OCI-LY1 (cell line): ENCODE measurements around the gene CD79A.

Experiments used
- H2AFZ ChIP-seq: fragments of 200-600 bp; sonication (generic), shearing (Covaris generic); 2 replicates; pipeline ENCODE4 v1.6.0; 2014; ENCODE audit warnings: antibody characterized with exemption, mild to moderate bottlenecking, low read length
- H3F3A ChIP-seq: fragments of 200-600 bp; sonication (generic), shearing (Covaris generic); 2 replicates; pipeline ENCODE4 v1.6.0; 2014; ENCODE audit warnings: mild to moderate bottlenecking, antibody characterized with exemption, low read length, moderate library complexity; ENCODE audit not compliant: insufficient read depth
- H3K27ac ChIP-seq: fragments of 200-600 bp; sonication (generic); 2 replicates; pipeline ENCODE4 v1.5.1; 2014; ENCODE audit warnings: low read length, mixed run types, mild to moderate bottlenecking, low read depth; ENCODE audit not compliant: poor library complexity, severe bottlenecking
- H3K27me3 ChIP-seq: fragments of 200-600 bp; sonication (generic); 2 replicates; pipeline ENCODE4 v1.6.0; 2014; ENCODE audit warnings: antibody characterized with exemption, mild to moderate bottlenecking, low read length, moderate library complexity; ENCODE audit not compliant: insufficient read depth
- H3K36me3 ChIP-seq: fragments of 200-600 bp; sonication (generic); 2 replicates; pipeline ENCODE4 v1.6.1; 2014; ENCODE audit warnings: mild to moderate bottlenecking, antibody characterized with exemption, low read length, moderate library complexity, mixed read lengths; ENCODE audit not compliant: insufficient read depth
- H3K4me1 ChIP-seq: fragments of 200-600 bp; sonication (generic); 2 replicates; pipeline ENCODE4 v1.5.1; 2014; ENCODE audit warnings: mild to moderate bottlenecking, low read length, moderate library complexity; ENCODE audit not compliant: insufficient read depth, severe bottlenecking
- H3K4me2 ChIP-seq: fragments of 200-600 bp; sonication (generic), shearing (Covaris generic); 2 replicates; pipeline ENCODE4 v1.6.1; 2014; ENCODE audit warnings: low read length
- H3K4me3 ChIP-seq: fragments of 200-600 bp; sonication (generic); 2 replicates; pipeline ENCODE4 v1.5.1; 2014; ENCODE audit warnings: low read length, low read depth, mild to moderate bottlenecking, mixed read lengths; ENCODE audit not compliant: poor library complexity, severe bottlenecking
- H3K79me2 ChIP-seq: fragments of 200-600 bp; shearing (Covaris generic); 2 replicates; pipeline ENCODE4 v1.6.1; 2016; ENCODE audit warnings: mixed run types, low read length, mixed read lengths; ENCODE audit not compliant: insufficient read depth
- H3K9ac ChIP-seq: fragments of 200-600 bp; sonication (generic), shearing (Covaris generic); 2 replicates; pipeline ENCODE4 v1.6.1; 2014; ENCODE audit warnings: mild to moderate bottlenecking, low read length, mixed read lengths
- H3K9me2 ChIP-seq: fragments of 200-600 bp; sonication (generic), shearing (Covaris generic); 2 replicates; pipeline ENCODE4 v1.6.1; 2014; ENCODE audit warnings: low read depth, mild to moderate bottlenecking, low read length, mixed read lengths
- H3K9me3 ChIP-seq: fragments of 200-600 bp; shearing (Covaris generic); 2 replicates; pipeline ENCODE4 v1.6.1; 2014; ENCODE audit warnings: low read length, mixed read lengths
- H4K20me1 ChIP-seq: fragments of 200-600 bp; sonication (generic), shearing (Covaris generic); 2 replicates; pipeline ENCODE4 v1.6.0; 2016; ENCODE audit warnings: mild to moderate bottlenecking, low read length; ENCODE audit not compliant: insufficient read depth
- CTCF ChIP-seq: fragments of 200-600 bp; sonication (generic), shearing (Covaris generic); IDR thresholded peaks from 2 replicates; pipeline ENCODE4 v1.5.1; 2017; ENCODE audit warnings: mild to moderate bottlenecking, antibody characterized with exemption, low read length, moderate library complexity, mixed read lengths
- EZH2 ChIP-seq: fragments of 200-600 bp; sonication (generic), shearing (Covaris generic); IDR thresholded peaks from 2 replicates; pipeline ENCODE4 v1.8.0; 2017; ENCODE audit warnings: borderline replicate concordance, mixed run types, mild to moderate bottlenecking, antibody characterized with exemption, low read length, moderate library complexity, mixed read lengths

CD79A gene

GRCh38 chr19:41850381-41850780 lies 26.7 kb upstream of the CD79A start:
- Histone ChIP-seq H2AFZ (no peak overlapping the region), H3K9ac (no peak overlapping the region), H3F3A (no peaks in the 10 kb centered on the region), H3K4me2 (no peak overlapping the region), H3K9me2 (no peaks in the 10 kb centered on the region), H3K4me1 (no peaks in the 10 kb centered on the region), H3K4me3 (no peak overlapping the region), H3K27me3 (no peaks in the 10 kb centered on the region; the same call in 1 of the 2 replicates), H3K36me3 (no peaks in the 10 kb centered on the region), H3K79me2 (no peaks in the 10 kb centered on the region), H3K27ac (no peak overlapping the region), H4K20me1 (no peaks in the 10 kb centered on the region), H3K9me3 (no peaks in the 10 kb centered on the region)
- no peak for TF ChIP-seq EZH2
- TF ChIP-seq CTCF, result no peak

- TF ChIP-seq EZH2 (no peak), CTCF (no peak)
- Histone ChIP-seq H3K4me3 (no peak overlapping the region), H3K4me2 (no peak overlapping the region), H3F3A (no peaks in the 10 kb centered on the region), H4K20me1 (no peaks in the 10 kb centered on the region), H3K27me3 (no peaks in the 10 kb centered on the region; the same call in 1 of the 2 replicates), H3K9ac (no peak overlapping the region), H3K36me3 (no peaks in the 10 kb centered on the region), H3K4me1 (no peaks in the 10 kb centered on the region), H2AFZ (no peak overlapping the region), H3K9me3 (no peaks in the 10 kb centered on the region), H3K9me2 (no peaks in the 10 kb centered on the region), H3K79me2 (no peaks in the 10 kb centered on the region), H3K27ac (no peak overlapping the region)
Measured at GRCh38 chr19:41851456-41851855, 25.6 kb upstream of the CD79A start.

GRCh38 chr19:41853344-41853743 lies 23.7 kb upstream of the CD79A start:
- H2AFZ ChIP-seq, result no peak overlapping the region
- no peaks in the 10 kb centered on the region; the same call in 1 of the 2 replicates for H3K27me3 ChIP-seq
- no peaks in the 10 kb centered on the region for H3K4me1 ChIP-seq
- H3K9me2 ChIP-seq, result no peaks in the 10 kb centered on the region
- TF ChIP-seq EZH2 (no peak), CTCF (no peak)
- H3K4me3 ChIP-seq, result no peak overlapping the region
- H3K9me3 ChIP-seq, result no peaks in the 10 kb centered on the region
- H3K27ac ChIP-seq, result no peak overlapping the region
- no peak overlapping the region for H3K9ac ChIP-seq
- H3K79me2 ChIP-seq, result no peaks in the 10 kb centered on the region
- no peak overlapping the region for H3K4me2 ChIP-seq
- H4K20me1 ChIP-seq, result no peaks in the 10 kb centered on the region
- H3K36me3 ChIP-seq, result no peaks in the 10 kb centered on the region
- no peaks in the 10 kb centered on the region for H3F3A ChIP-seq
